GM19455 (cell line): ENCODE data around the gene SPATA31A7.
"Not testable (repeated sequence)": the region's sequence is repeated elsewhere in the genome, so short reads cannot be mapped to it uniquely, and the experiment has no call there.

ENCODE experiments used
- ATAC-seq: cut with Tn5 transposase; IDR thresholded peaks from one replicate; pipeline ENCODE4 v1.9.1; 2021; ENCODE audit not compliant: unreplicated experiment

Gene SPATA31A7

DNA sequence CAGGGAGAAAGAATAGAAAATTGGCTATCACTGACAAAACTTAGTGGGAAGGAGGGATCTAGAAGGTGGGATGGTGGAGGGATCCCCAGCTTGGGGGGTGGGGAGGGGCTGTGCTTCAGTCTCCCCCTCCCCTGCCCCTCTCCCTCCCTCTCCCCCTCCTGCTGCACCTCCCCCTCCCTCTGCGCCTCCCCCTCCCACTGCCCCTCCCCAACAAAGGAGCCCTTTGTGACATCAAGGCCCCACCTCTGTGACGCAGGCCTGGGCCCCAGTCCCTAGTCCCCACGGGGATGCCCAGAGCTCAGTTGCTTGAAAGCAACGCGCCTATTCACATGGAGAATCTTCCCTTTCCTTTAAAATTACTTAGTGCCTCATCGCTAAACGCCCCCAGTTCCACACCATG lies at the start of gene SPATA31A7:
Gene SPATA31A7, plus strand, starts transcription at position 301 of the 400 bp plus-strand sequence. Its CDS starts 29 bp downstream, at position 330.
- not testable (repeated sequence) for ATAC-seq

DNA sequence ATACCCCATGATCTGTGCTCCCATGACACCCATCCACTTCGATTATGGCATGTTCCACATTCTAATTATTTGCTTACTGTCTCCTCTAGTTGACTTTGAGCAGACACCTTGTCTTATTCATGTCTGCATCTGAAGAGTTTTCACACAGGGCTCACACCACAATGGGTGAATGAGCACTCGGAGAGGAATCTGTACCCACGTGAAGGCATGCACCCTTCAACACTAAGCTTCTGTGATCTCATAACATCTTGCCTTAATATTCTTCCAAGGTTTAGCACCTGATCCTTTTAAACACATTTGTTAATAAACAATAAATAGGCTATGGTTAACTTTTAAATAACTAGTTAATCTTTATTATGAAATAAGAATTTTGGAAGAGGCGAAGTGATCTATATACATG lies 36.6 kb downstream of the SPATA31A7 start:
- not testable (repeated sequence) for ATAC-seq
